Panc1 (cell line): ENCODE measurements around the gene GPC1.

Source experiments
- POLR2AphosphoS5 ChIP-seq: IDR thresholded peaks from 2 replicates; pipeline ENCODE4 v1.6.1; 2012; ENCODE audit warnings: mild to moderate bottlenecking, low read depth, low read length, moderate library complexity
- TCF7L2 ChIP-seq: IDR thresholded peaks from 2 replicates; pipeline ENCODE4 v1.6.1; 2011; ENCODE audit warnings: mild to moderate bottlenecking, low read depth, low read length, inconsistent platforms
- TF ChIP-seq, protein P1 (sequence below): fragments of 450-650 bp; IDR thresholded peaks from 2 replicates; pipeline ENCODE4 v1.5.1; 2017; ENCODE audit warnings: mild to moderate bottlenecking

DNA sequence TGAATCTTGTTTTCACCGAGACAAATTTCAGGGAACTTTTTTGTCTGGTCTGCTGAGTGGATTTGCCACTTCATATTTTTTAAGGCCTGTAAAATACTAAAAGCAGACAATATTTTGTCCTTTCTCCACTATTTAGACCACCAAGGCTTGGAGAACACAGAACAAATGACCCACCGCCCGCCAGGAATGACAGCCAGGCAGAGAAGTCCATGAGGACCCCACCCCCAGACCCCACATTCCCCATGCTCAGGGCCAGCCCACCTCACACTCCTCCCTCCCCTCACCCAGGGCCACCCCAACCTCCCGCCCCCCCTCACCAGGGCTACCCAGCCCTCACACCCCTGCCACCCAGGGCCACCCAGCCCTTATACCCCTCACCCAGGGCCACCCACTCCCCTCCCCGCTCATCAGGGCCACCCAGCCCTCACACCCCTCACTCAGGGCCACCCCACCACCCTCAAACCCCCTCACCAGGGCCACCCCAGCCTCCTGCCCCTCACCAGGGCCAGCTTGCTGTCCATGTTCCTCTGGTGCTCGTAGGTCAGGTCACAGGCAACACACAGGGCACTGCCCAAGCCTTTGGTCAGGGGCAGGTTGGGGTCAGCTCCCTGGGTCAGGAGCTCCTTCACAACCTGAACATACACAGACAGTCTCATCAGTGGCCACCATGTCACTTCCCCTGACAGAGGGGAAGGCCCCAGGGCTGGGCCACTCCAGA lies 71.8 kb downstream of the GPC1 start:
- TF ChIP-seq, protein P1, sequence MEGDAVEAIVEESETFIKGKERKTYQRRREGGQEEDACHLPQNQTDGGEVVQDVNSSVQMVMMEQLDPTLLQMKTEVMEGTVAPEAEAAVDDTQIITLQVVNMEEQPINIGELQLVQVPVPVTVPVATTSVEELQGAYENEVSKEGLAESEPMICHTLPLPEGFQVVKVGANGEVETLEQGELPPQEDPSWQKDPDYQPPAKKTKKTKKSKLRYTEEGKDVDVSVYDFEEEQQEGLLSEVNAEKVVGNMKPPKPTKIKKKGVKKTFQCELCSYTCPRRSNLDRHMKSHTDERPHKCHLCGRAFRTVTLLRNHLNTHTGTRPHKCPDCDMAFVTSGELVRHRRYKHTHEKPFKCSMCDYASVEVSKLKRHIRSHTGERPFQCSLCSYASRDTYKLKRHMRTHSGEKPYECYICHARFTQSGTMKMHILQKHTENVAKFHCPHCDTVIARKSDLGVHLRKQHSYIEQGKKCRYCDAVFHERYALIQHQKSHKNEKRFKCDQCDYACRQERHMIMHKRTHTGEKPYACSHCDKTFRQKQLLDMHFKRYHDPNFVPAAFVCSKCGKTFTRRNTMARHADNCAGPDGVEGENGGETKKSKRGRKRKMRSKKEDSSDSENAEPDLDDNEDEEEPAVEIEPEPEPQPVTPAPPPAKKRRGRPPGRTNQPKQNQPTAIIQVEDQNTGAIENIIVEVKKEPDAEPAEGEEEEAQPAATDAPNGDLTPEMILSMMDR, result no peak
- no peak for TF ChIP-seq POLR2AphosphoS5
- no peak for TF ChIP-seq TCF7L2
